Coronary artery (tissue), 2 donors: ENCODE measurements around the gene RNF114.

Experiments
- DNase-seq: peaks from one replicate; pipeline ENCODE4 v3.0.0-alpha.2; 2017; ENCODE audit warnings: low spot score
- H3K27ac ChIP-seq, 2 donors: fragments of 200-600 bp; sonication (generic); one replicate each; pipeline ENCODE4 v1.5.1; 2016 to 2019
- H3K4me3 ChIP-seq: fragments of 200-600 bp; sonication (generic); 2 replicates; pipeline ENCODE4 v1.5.1; 2016; ENCODE audit warnings: mild to moderate bottlenecking, moderate library complexity
- TF ChIP-seq, protein P1 (sequence below): fragments of 200-600 bp; sonication (generic); IDR thresholded peaks from one replicate; pipeline ENCODE4 v1.5.1; 2019; ENCODE audit warnings: antibody characterized with exemption

RNF114 gene

DNA sequence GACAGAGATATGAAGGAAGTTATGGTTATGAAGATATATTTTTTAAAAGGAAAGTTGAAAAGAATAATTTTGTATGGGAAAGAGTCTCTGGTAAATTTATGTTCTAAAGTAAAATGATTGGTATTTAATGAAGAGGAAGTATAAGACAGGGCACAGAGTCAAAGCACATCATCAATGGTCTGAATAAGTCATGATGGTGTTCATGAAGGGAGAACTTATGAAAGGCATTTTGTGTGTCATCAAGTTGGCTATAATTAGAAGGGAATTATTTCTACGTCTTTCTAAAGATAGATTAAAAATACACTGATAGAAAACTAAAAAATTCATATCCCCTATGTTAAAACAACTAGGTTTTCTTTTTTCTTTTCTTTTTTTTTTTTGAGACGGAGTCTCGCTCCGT, 25.2 kb downstream of the RNF114 start:
- TF ChIP-seq, protein P1, sequence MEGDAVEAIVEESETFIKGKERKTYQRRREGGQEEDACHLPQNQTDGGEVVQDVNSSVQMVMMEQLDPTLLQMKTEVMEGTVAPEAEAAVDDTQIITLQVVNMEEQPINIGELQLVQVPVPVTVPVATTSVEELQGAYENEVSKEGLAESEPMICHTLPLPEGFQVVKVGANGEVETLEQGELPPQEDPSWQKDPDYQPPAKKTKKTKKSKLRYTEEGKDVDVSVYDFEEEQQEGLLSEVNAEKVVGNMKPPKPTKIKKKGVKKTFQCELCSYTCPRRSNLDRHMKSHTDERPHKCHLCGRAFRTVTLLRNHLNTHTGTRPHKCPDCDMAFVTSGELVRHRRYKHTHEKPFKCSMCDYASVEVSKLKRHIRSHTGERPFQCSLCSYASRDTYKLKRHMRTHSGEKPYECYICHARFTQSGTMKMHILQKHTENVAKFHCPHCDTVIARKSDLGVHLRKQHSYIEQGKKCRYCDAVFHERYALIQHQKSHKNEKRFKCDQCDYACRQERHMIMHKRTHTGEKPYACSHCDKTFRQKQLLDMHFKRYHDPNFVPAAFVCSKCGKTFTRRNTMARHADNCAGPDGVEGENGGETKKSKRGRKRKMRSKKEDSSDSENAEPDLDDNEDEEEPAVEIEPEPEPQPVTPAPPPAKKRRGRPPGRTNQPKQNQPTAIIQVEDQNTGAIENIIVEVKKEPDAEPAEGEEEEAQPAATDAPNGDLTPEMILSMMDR = no peak
- Histone ChIP-seq H3K4me3 (no peak overlapping the region), H3K27ac (no peak overlapping the region)
- DNase-seq = no peak

DNA sequence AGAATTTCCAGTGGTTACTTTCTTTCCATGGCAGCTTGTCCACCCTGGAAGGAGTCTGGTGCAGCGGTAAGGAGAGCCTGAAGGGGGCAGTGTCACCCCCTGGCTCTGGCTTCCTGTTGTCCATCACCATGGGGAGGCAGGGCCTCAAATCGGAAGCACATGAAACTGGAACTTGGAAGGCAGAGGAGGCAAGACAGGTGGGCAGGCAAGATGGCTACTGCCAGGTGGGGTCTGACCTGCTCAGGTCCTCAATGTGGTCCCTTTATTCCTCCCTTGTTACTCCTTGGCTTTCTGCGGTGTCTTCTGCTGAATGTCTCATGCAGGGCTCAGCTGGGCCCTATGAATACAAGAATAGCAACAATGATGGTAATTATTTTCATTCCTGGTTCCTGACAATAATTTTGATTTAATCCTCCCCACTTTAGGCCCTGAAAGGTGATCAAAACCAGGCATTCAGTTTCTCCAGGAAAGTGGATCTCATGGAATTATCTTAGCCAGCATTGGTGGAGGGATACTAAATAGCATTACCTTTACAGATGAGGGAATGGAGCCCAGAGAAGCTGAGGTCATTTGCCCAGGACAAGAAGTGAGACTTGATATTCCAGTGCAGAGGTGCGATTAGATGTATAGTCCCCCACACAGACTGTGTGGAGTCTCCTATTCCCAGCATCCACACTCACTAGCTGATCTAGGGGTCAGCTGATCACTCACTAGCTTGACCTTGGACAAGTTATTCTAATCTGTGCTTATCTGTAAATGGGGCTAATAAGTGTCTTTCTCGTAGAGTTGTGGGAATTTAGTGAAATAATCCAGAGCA, 29.0 kb downstream of the RNF114 start:
- DNase-seq = no peak
- Histone ChIP-seq H3K27ac (no peak overlapping the region), H3K4me3 (no peak overlapping the region)
- TF ChIP-seq, protein P1 = no peak

DNA sequence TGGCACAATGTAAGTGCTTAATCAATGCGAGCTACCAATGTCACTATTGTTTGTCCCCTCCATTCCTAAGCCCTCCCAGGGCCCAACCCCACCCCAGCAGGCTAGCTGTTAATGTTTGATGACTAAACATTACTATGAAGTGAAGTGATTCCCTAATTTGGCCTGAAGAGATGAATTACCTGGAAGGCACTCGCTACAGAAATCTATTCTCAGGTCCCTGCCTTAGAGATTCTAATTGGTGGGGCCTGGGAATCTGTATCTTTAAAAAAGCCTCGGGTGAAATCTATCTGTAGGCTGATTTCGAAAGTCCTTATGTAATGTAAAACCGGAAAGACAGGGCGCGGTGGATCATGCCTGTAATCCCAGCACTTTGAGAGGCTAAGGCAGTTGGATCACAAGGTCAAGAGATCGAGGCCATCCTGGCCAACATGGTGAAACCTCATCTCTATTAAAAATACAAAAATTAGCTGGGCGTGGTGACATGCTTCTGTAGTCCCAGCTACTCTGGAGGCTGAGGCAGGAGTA, 29.6 kb downstream of the RNF114 start:
- H3K27ac ChIP-seq = no peak overlapping the region
- TF ChIP-seq, protein P1 = no peak

DNA sequence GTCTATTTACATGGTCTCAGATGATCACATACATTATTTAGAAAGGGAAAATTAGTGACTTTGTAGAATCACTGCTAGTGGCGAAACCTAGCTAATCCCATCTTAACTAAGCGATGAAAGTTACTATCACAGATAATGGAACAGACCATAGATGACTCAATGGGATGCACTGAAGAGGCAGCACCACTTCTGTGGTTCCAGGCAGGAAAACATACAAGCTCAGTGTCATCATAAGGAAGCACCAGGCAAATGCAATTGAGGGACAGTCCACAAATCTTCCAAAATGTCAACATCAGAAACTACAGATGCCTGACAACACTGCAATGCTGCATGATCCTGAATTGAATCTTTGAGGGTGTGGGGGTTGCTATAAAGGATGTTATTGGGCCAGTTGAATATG, 30.7 kb downstream of the RNF114 start:
- DNase-seq = no peak
- TF ChIP-seq, protein P1 = no peak
- Histone ChIP-seq H3K27ac (no peak overlapping the region), H3K4me3 (no peak overlapping the region)

More for the DNA sequence above, 29.6 kb downstream of the RNF114 start:
- no peak overlapping the region for H3K4me3 ChIP-seq
- DNase-seq = no peak

DNA sequence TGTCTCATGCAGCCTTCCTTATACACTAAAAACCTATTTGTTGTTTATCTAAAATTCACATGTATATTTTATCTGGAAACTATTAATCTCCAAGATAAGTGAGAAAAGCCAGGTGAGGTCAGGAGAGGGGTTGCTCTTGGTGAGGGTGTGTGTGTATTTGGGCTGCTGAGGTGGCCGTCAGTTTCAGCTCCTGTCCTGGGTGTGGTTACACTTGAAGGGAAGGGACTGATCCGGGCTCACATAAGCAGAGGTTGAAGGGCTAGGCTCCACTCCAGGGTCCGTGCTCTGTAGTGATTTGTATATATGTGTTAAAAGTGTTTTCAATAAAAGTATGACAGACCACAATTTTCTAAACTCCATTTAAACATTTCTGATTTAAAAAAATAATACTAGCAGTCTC, 33.0 kb downstream of the RNF114 start:
- DNase-seq = no peak
- Histone ChIP-seq H3K27ac (no peak overlapping the region), H3K4me3 (no peak overlapping the region)
- TF ChIP-seq, protein P1 = no peak

DNA sequence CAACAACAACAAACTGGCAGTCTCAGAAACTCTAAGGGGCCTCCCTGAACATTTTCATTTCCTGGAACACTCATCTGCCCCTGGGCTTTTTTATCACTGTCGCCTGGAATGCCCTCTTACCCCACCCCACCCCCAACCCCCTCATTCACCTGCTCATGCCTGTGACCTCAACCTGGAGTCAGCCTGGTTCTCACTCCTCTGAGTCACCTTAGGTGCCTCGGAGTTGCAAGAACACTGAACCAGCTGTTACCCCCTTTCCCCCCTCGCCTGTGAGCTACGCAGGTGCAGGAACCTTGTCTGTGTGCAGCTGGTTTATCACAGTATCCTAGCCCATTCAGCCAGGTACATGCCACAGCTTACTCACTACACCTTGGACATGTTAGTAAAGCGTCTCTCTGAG, 33.7 kb downstream of the RNF114 start:
- DNase-seq = no peak
- no peak overlapping the region for H3K4me3 ChIP-seq
- TF ChIP-seq, protein P1 = no peak
- no peak overlapping the region for H3K27ac ChIP-seq

DNA sequence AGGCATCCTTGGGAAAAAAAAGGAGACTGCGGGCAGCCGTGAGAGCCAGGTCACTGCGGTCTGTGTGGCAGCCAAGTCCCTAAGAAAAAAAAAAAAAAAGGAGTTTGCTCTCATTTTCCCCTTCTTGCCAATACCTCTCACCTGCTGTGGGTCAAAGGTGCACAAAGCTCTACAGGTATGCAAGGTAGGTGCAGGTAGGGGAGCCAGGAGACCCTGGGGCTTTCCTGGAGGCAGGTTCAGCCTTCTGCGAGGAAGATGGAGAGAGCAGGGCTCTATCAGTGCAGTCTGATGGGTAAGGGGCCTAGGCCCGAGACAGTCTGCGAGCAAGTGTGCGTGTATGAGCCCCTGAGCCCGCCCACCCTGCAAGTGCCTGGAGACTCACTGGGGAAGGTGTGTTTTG, 34.3 kb downstream of the RNF114 start:
- no peak for DNase-seq
- TF ChIP-seq, protein P1 = no peak
- H3K4me3 ChIP-seq = no peak overlapping the region
- H3K27ac ChIP-seq = no peak overlapping the region
